HepG2 (cell line): Measurements from ENCODE around the gene AHNAK. TPM values are rescaled to one million over a fixed set of nuclear protein-coding genes. Genes with fewer than 3 reads are reported as not detected.

Source experiments
- BORCS8-MEF2B ChIP-seq: sonication (generic); formaldehyde crosslinking; IDR thresholded peaks from 2 replicates; pipeline ENCODE4 v1.8.0; 2022; ENCODE audit warnings: mild to moderate bottlenecking, missing genetic modification reagents
- HDAC6 ChIP-seq: fragments of 200-600 bp; sonication (generic); IDR thresholded peaks from 2 replicates; pipeline ENCODE4 v1.7.0; 2017; ENCODE audit warnings: mild to moderate bottlenecking, antibody characterized with exemption, low read length, low read depth
- HIVEP1 ChIP-seq: sonication (generic); formaldehyde crosslinking; IDR thresholded peaks from 2 replicates; pipeline ENCODE4 v1.4.0; 2020; ENCODE audit warnings: mild to moderate bottlenecking, missing genetic modification reagents
- MEIS2 ChIP-seq: sonication (generic); formaldehyde crosslinking; IDR thresholded peaks from 2 replicates; pipeline ENCODE4 v1.9.0; 2021; ENCODE audit warnings: mild to moderate bottlenecking, missing genetic modification reagents
- MXD1 ChIP-seq: sonication (generic); formaldehyde crosslinking; IDR thresholded peaks from 2 replicates; pipeline ENCODE4 v1.4.0; 2020; ENCODE audit warnings: mild to moderate bottlenecking, missing genetic modification reagents
- NFATC3 ChIP-seq: sonication (generic); formaldehyde crosslinking; IDR thresholded peaks from 2 replicates; pipeline ENCODE4 v1.5.1; 2020; ENCODE audit warnings: mild to moderate bottlenecking, missing genetic modification reagents
- PHF5A ChIP-seq: IDR thresholded peaks from one replicate; pipeline ENCODE4 v1.6.1; 2018; ENCODE audit warnings: low read depth, missing genetic modification reagents; ENCODE audit not compliant: unreplicated experiment
- SSRP1 ChIP-seq: IDR thresholded peaks from 2 replicates; pipeline ENCODE4 v1.6.1; 2016; ENCODE audit warnings: control low read depth
- ZGPAT ChIP-seq: IDR thresholded peaks from 2 replicates; pipeline ENCODE4 v1.6.1; 2016; ENCODE audit warnings: mild to moderate bottlenecking
- ZMYM4 ChIP-seq: sonication (generic); formaldehyde crosslinking; IDR thresholded peaks from 2 replicates; pipeline ENCODE4 v1.8.1; 2023; ENCODE audit warnings: mild to moderate bottlenecking, missing genetic modification reagents
- ZNF124 ChIP-seq: sonication (generic); formaldehyde crosslinking; IDR thresholded peaks from 2 replicates; pipeline ENCODE4 v1.4.0; 2020; ENCODE audit warnings: missing genetic modification reagents
- ZNF556 ChIP-seq: sonication (generic); formaldehyde crosslinking; IDR thresholded peaks from 2 replicates; pipeline ENCODE4 v1.4.0; 2020; ENCODE audit warnings: mild to moderate bottlenecking, missing genetic modification reagents, borderline replicate concordance
- ZNF598 ChIP-seq: sonication (generic); formaldehyde crosslinking; IDR thresholded peaks from 2 replicates; pipeline ENCODE4 v1.5.1; 2020; ENCODE audit warnings: mild to moderate bottlenecking, missing genetic modification reagents, borderline replicate concordance
- ZNF605 ChIP-seq: sonication (generic); formaldehyde crosslinking; IDR thresholded peaks from 2 replicates; pipeline ENCODE4 v1.8.0; 2022; ENCODE audit warnings: mild to moderate bottlenecking, missing genetic modification reagents
- polyA plus RNA-seq, 8 experiments: library from polyadenylated mRNA; depleted of rRNA in 3 of 8; stranded (reverse) in 7 of 8; unstranded in 1 of 8; fragments of >200 nt; fragmentation: Illumina TruSeq in 4 of 8; extraction: Trizol in 4 of 8; gene quantifications; 2 replicates each; pipeline versions ENCODE4 v1.2.1 to v1.2.3, GENCODE V29; 2011 to 2016; ENCODE audit warnings: low read depth in 4 of 8, missing spikeins in 1 of 8, mixed read lengths in 1 of 8; ENCODE audit not compliant: insufficient read depth in 1 of 8
- total RNA-seq, 5 experiments: library from RNA; depleted of rRNA; stranded (reverse); fragments of >200 nt; fragmentation: Illumina TruSeq; extraction: Trizol; gene quantifications; 2 replicates each; pipeline ENCODE4 v1.2.3, GENCODE V29; 2016; ENCODE audit warnings: low read depth in 1 of 5
- TF ChIP-seq, protein P1 (sequence below): sonication (generic); formaldehyde crosslinking; IDR thresholded peaks from 2 replicates; pipeline ENCODE4 v1.5.0; 2020; ENCODE audit warnings: mild to moderate bottlenecking, missing genetic modification reagents, moderate library complexity

The AHNAK gene
- total and polyA plus RNA-seq, 2 of the 13 experiments (the other 11 are each of a cell fraction or from before 2014, with no cell fraction given), result 23.4 to 25.0 TPM

DNA sequence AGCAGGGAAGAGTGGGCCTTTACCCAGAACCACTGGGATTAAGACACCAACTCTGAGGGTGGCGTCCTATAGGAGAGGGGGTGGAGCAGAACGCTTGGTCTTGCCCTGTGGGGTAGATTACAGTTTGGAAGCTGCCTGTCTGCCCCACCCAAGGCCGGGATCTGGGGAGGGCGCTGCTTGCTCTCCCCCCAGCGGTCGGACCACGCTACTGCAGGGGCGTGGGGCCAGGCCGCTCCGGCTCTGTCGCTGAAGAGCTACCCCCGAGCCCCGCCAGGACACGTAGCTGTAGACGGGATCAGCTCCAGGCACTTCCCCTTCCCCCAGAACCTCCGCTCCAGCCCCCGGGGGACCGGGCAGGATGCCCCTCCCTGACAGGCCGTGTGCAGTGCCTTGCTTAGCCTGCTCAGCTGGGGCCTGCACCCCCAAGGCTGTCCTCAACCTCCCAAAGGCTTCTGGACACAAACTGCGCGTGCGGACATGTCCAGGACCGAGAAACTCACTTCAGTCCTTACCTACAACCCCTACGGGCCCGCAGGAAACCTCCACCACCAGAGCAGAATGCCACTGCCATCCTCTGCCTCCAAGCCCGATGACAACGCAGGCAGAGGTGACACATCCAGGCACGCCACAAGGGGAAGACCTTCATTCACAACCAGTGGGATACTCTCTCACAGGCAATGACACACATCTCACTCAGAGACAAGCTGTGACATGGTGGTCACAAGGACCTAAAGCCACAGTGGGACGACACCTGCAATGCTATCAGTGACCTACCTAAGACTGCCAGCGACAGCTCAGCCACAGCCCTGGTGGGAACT lies 3.6 kb downstream of the AHNAK start (continued):
- 0 out of 2 replicates have a peak, but pooled peaks have one; percentile 53 for TF ChIP-seq BORCS8-MEF2B (CRISPR knock-in tag)
- peak; percentile 58; the same call in 1 of the 2 replicates for TF ChIP-seq MXD1
- TF ChIP-seq, protein P1, sequence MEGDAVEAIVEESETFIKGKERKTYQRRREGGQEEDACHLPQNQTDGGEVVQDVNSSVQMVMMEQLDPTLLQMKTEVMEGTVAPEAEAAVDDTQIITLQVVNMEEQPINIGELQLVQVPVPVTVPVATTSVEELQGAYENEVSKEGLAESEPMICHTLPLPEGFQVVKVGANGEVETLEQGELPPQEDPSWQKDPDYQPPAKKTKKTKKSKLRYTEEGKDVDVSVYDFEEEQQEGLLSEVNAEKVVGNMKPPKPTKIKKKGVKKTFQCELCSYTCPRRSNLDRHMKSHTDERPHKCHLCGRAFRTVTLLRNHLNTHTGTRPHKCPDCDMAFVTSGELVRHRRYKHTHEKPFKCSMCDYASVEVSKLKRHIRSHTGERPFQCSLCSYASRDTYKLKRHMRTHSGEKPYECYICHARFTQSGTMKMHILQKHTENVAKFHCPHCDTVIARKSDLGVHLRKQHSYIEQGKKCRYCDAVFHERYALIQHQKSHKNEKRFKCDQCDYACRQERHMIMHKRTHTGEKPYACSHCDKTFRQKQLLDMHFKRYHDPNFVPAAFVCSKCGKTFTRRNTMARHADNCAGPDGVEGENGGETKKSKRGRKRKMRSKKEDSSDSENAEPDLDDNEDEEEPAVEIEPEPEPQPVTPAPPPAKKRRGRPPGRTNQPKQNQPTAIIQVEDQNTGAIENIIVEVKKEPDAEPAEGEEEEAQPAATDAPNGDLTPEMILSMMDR (CRISPR knock-in tag), result peak; percentile 97
- TF ChIP-seq ZMYM4 (CRISPR knock-in tag), result 0 out of 2 replicates have a peak, but pooled peaks have one; percentile 48
- TF ChIP-seq MEIS2 (CRISPR knock-in tag), result 0 out of 2 replicates have a peak, but pooled peaks have one; percentile 38
- TF ChIP-seq ZGPAT (CRISPR knock-in tag), result peak; percentile 41; the same call in 1 of the 2 replicates
- no peak for TF ChIP-seq ZNF124 (CRISPR knock-in tag)
- 0 out of 2 replicates have a peak, but pooled peaks have one; percentile 13 for TF ChIP-seq HIVEP1 (CRISPR knock-in tag)
- TF ChIP-seq HDAC6, result no peak
- 0 out of 2 replicates have a peak, but pooled peaks have one; percentile 79 for TF ChIP-seq SSRP1
- 0 out of 2 replicates have a peak, but pooled peaks have one; percentile 58 for TF ChIP-seq ZNF598 (CRISPR knock-in tag)
- peak; percentile 36 for TF ChIP-seq PHF5A (CRISPR knock-in tag)
- TF ChIP-seq NFATC3, result 0 out of 2 replicates have a peak, but pooled peaks have one; percentile 24
- TF ChIP-seq ZNF556 (CRISPR knock-in tag), result 0 out of 2 replicates have a peak, but pooled peaks have one; percentile 26
- peak; percentile 76 for TF ChIP-seq ZNF605 (CRISPR knock-in tag)
